A673 (cell line): ENCODE results near the gene SDC4.

ENCODE experiments used
- EZH2 ChIP-seq: fragments of 200-600 bp; sonication (generic); IDR thresholded peaks from 2 replicates; pipeline ENCODE4 v1.6.1; 2017; ENCODE audit warnings: borderline replicate concordance, low read depth, mild to moderate bottlenecking, mixed read lengths, antibody characterized with exemption, low read length; ENCODE audit not compliant: poor library complexity, severe bottlenecking
- TF ChIP-seq, protein P1 (sequence below): fragments of 300-800, 200-600 bp; sonication (generic); conservative IDR thresholded peaks from 2 replicates; pipeline ENCODE4 v1.5.1; 2017; ENCODE audit warnings: low read depth, mild to moderate bottlenecking, antibody characterized with exemption, low read length, moderate library complexity, mixed read lengths

DNA sequence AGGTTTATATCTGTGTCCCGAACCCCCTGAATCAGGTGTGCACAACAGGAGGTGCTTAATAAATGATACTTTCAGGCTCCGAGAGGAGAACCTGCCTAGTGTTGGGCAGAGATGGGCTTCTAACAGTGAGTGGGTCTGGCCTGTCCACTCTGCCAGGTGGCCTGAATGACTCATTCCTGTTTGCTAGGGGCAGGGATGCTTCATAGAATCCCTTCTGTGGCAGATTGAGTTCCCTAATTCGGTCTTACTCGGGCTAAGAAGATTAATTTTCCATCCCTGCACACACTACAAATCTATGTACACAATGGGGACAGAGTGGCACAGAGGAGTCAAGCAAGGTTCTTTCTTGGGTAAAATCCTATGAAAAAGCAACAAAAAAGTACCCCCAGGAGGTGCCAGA, 19.8 kb downstream of the SDC4 start:
- TF ChIP-seq, protein P1, sequence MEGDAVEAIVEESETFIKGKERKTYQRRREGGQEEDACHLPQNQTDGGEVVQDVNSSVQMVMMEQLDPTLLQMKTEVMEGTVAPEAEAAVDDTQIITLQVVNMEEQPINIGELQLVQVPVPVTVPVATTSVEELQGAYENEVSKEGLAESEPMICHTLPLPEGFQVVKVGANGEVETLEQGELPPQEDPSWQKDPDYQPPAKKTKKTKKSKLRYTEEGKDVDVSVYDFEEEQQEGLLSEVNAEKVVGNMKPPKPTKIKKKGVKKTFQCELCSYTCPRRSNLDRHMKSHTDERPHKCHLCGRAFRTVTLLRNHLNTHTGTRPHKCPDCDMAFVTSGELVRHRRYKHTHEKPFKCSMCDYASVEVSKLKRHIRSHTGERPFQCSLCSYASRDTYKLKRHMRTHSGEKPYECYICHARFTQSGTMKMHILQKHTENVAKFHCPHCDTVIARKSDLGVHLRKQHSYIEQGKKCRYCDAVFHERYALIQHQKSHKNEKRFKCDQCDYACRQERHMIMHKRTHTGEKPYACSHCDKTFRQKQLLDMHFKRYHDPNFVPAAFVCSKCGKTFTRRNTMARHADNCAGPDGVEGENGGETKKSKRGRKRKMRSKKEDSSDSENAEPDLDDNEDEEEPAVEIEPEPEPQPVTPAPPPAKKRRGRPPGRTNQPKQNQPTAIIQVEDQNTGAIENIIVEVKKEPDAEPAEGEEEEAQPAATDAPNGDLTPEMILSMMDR, result no peak
- TF ChIP-seq EZH2, result no peak
